ENCODE measurements around the gene C1QL4. TPM values are rescaled to one million over a fixed set of nuclear protein-coding genes. Genes with fewer than 3 reads are reported as not detected.

The C1QL4 gene
- polyA plus RNA-seq, 1 donor from 2014 or later, result 13.7 TPM

GRCh38 chr12:49355913-49356312, 18.9 kb upstream of the C1QL4 start:
- H3F3A ChIP-seq (ENCODE audit: insufficient read depth, low read length, poor library complexity, severe bottlenecking), result no peaks in the 10 kb centered on the region
- no peaks in the 10 kb centered on the region for H3K9me3 ChIP-seq (ENCODE audit: low read length)
- no peaks in the 10 kb centered on the region for H3K79me2 ChIP-seq (replicated peaks; ENCODE audit: insufficient read depth, low read length)
- no peak overlapping the region for H3K4me2 ChIP-seq (ENCODE audit: low read length)
- H4K20me1 ChIP-seq (ENCODE audit: insufficient read depth), result no peaks in the 10 kb centered on the region
- H3K9me2 ChIP-seq (ENCODE audit: insufficient read depth, low read length), result no peaks in the 10 kb centered on the region
- no peak overlapping the region for H3K9ac ChIP-seq (ENCODE audit: low read length)
- TF ChIP-seq EZH2 (IDR thresholded peaks at IDR 0.05; ENCODE audit: borderline replicate concordance, insufficient read depth, low read length, poor library complexity, severe bottlenecking), result no peak
- TF ChIP-seq RAD21 (conservative IDR thresholded peaks at IDR 0.05), result no peak
- TF ChIP-seq REST (IDR thresholded peaks at IDR 0.05; ENCODE audit: borderline replicate concordance), result no peak
- no peak for TF ChIP-seq TAF1 (IDR thresholded peaks at IDR 0.05; ENCODE audit: low read depth)
- no peak for TF ChIP-seq SMC3 (conservative IDR thresholded peaks at IDR 0.05; ENCODE audit: poor library complexity)
- no peak for TF ChIP-seq CTCF (IDR thresholded peaks at IDR 0.05; ENCODE audit: poor library complexity, severe bottlenecking)
- no peak for TF ChIP-seq POLR2AphosphoS5 (IDR thresholded peaks at IDR 0.05)
- TF ChIP-seq MXI1 (conservative IDR thresholded peaks at IDR 0.05; ENCODE audit: poor library complexity, severe bottlenecking), result no peak
- no peak for TF ChIP-seq EP300 (conservative IDR thresholded peaks at IDR 0.05; ENCODE audit: poor library complexity, severe bottlenecking)
- no peak overlapping the region for H2AFZ ChIP-seq (ENCODE audit: low read depth, low read length)
- H3K36me3 ChIP-seq (ENCODE audit: insufficient read depth, low read length), result no peaks in the 10 kb centered on the region
- no peak overlapping the region for H3K4me3 ChIP-seq (ENCODE audit: low read length)
- no peak overlapping the region for H3K27ac ChIP-seq (ENCODE audit: low read length)
- H3K27me3 ChIP-seq (ENCODE audit: insufficient read depth, low read depth, low read length), result peaks cover 4% of the 10 kb centered on the region

- Histone ChIP-seq H3K9me3 (ENCODE audit: low read length) (no peaks in the 10 kb centered on the region), H3K9me2 (ENCODE audit: insufficient read depth, low read length) (no peaks in the 10 kb centered on the region), H3K27me3 (ENCODE audit: insufficient read depth, low read depth, low read length) (peaks cover 30% of the 10 kb centered on the region), H3K36me3 (ENCODE audit: insufficient read depth, low read length) (no peaks in the 10 kb centered on the region), H3K27ac (ENCODE audit: low read length) (no peak overlapping the region), H3K4me3 (ENCODE audit: low read length) (no peak overlapping the region), H3K9ac (ENCODE audit: low read length) (no peak overlapping the region), H3F3A (ENCODE audit: insufficient read depth, low read length, poor library complexity, severe bottlenecking) (no peaks in the 10 kb centered on the region), H3K4me2 (ENCODE audit: low read length) (no peak overlapping the region), H3K79me2 (replicated peaks; ENCODE audit: insufficient read depth, low read length) (no peaks in the 10 kb centered on the region), H4K20me1 (ENCODE audit: insufficient read depth) (no peaks in the 10 kb centered on the region), H2AFZ (ENCODE audit: low read depth, low read length) (no peak overlapping the region)
- TF ChIP-seq REST (IDR thresholded peaks at IDR 0.05; ENCODE audit: borderline replicate concordance) (no peak), POLR2AphosphoS5 (IDR thresholded peaks at IDR 0.05) (no peak), SMC3 (conservative IDR thresholded peaks at IDR 0.05; ENCODE audit: poor library complexity) (no peak), CTCF (IDR thresholded peaks at IDR 0.05; ENCODE audit: poor library complexity, severe bottlenecking) (no peak), MXI1 (conservative IDR thresholded peaks at IDR 0.05; ENCODE audit: poor library complexity, severe bottlenecking) (no peak), EP300 (conservative IDR thresholded peaks at IDR 0.05; ENCODE audit: poor library complexity, severe bottlenecking) (no peak), RAD21 (conservative IDR thresholded peaks at IDR 0.05) (no peak), EZH2 (IDR thresholded peaks at IDR 0.05; ENCODE audit: borderline replicate concordance, insufficient read depth, low read length, poor library complexity, severe bottlenecking) (no peak), TAF1 (IDR thresholded peaks at IDR 0.05; ENCODE audit: low read depth) (no peak)
Observed at GRCh38 chr12:49352351-49352750, 15.4 kb upstream of the C1QL4 start.
